NK-92 treated with Interleukin-12 subunit alpha and Interleukin-12 subunit beta, amount 100 ng/mL, for 24 hours (cell line): ENCODE data around the gene SELP.
"Not testable (repeated sequence)": the region's sequence is repeated elsewhere in the genome, so short reads cannot be mapped to it uniquely, and the experiment has no call there.

Experiments
- DNase-seq: peaks from one replicate; lab custom pipeline; 2025; lab: John Stamatoyannopoulos, UW

Gene SELP

DNA sequence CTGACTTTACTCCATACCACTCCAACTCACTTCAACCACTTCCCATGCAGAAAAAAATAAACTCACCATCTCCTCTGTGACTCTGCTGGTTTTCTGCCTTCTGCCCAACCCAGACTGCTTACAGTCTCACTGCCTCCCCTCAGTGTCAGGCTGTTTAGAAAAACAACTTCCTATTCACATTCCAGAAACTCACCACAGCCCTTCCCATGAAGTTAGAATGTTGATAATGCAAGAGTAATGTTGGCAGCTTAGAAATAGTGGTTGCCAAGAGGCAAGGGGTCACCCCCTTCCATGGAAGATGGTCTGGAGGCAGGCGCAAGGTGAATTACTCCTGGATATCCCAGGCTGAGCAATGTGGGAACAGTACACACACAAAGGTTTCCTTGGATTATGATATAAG, at the start of gene SELP:
TSS of gene SELP (minus strand) at position 119 of the 400 bp plus-strand sequence. CDS start at position 69, 50 bp downstream.
- no peak for DNase-seq

GRCh38 chr1:169679692-169680091, 49.8 kb upstream of the SELP start:
- no peak for DNase-seq

DNA sequence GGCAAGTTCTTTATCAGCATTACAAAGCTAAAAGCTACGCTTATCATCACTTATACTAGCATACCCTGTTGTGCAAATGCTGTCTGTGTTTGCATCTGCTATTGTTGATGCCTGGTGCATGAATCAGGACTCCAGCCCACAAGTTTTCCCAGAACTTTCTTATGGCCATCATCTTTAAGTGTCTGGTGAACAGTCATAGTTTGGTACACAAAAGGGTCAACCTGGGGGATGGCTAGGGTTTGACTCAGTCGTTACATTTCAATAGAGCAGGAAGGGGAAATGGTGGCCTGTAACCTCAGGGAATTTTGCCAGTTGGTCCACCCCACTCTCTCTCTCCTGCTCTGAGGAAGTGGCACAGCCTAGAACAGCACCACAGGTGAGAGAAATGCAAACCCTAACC, 46.1 kb upstream of the SELP start:
- DNase-seq: no peak

GRCh38 chr1:169670836-169671235, 40.9 kb upstream of the SELP start:
- DNase-seq: no peak

DNA sequence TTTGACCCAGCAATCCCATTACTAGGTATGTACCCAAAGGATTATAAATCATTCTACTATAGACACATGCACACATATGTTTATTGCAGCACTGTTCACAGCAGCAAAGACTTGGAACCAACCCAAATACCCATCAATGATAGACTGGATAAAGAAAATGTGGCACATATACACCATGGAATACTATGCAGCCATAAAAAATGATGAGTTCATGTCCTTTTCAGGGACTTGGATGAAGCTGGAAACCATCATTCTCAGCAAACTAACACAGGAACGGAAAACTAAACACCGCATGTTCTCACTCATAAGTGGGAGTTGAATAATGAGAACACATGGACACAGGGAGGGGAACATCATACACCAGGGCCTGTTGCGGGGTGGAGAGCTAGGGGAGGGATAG, 40.3 kb upstream of the SELP start:
- not testable (repeated sequence) for DNase-seq

GRCh38 chr1:169667699-169668596, 38.0 kb upstream of the SELP start:
- not testable (repeated sequence) for DNase-seq

GRCh38 chr1:169667227-169667639, 37.3 kb upstream of the SELP start:
- not testable (repeated sequence) for DNase-seq

DNA sequence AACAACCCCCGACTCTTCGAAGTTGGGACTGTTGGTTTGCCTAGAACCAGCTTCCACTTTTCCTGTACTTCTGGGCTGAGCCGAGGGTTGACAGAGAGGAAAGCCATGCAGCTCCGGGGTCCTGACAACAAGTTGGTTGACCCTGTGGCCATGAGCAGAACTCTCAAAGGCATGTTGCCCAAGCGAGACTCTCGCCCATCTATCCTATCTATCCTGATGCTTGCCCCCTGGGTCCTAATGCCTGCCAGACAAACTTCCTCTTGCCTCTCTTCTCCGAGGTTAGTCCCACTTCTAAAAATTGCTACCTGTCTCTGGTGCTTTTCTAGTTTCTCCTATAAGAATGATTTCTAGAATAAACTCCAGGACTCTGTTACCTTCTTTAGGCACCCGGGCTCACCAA, 32.8 kb upstream of the SELP start:
- DNase-seq: not testable (repeated sequence)

GRCh38 chr1:169661066-169661465, 31.1 kb upstream of the SELP start:
- DNase-seq: not testable (repeated sequence)

GRCh38 chr1:169658777-169659176, 28.9 kb upstream of the SELP start:
- not testable (repeated sequence) for DNase-seq

DNA sequence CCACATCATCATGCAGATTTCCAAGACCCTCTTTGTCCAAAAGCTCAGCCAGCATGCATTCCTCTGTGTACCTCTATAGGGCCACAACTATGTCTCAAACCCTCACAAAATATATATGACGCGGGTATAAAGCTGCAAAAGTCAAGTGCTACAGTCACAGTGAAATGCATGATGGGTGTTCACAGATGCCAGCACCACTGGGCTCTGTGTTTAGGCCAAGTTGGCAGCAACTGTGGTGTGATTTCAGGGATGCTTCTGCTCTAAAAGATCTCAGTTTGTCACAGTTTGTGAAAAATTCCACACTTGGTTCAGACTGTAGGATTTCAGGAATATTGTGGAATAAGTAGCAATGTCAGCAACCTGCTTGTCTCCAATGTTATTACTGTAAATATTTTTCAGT, 23.9 kb upstream of the SELP start:
- DNase-seq: no peak

GRCh38 chr1:169651035-169651434, 21.1 kb upstream of the SELP start:
- no peak for DNase-seq

GRCh38 chr1:169650551-169650950, 20.6 kb upstream of the SELP start:
- DNase-seq: no peak

GRCh38 chr1:169648709-169649108, 18.8 kb upstream of the SELP start:
- DNase-seq: no peak

DNA sequence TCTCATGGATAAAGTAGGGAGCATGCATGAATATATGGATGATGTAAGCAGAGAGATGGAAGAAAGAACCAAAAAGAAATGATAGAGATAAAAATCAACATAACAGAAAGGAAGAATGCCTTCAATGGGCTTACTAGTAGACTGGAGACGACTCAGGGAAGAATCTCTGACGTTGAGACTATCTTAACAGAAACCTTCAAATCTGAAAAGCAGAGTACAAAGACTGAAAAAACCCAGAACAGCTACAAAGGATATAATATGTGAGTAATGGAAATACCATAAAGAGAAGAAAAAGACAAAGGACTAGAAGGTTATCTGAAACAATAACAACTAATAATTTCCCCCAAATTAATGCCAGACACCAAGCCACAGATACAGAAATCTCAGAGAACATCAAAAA, 18.3 kb upstream of the SELP start:
- no peak for DNase-seq

GRCh38 chr1:169647512-169647911, 17.6 kb upstream of the SELP start:
- no peak for DNase-seq

- no peak for DNase-seq
Measured at GRCh38 chr1:169644297-169644696, 14.4 kb upstream of the SELP start.

DNA sequence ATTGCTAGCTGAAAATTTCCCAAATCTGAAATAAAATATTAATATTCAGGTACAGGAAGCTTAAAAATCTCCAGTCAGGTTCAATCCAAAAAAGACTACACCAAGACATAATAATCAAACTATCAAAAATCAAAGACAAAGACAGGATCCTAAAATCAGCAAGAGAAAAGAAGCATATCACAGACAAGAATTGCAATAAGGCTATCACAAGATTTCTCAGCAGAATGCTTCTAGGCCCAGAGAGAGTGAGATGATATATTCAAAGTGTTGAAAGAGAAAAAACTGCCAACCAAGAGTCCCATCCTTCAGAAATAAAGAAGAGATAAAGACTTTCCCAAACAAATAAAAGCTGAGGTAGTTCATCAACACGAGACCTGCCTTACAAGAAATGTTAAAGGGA, 5.0 kb upstream of the SELP start:
- DNase-seq: no peak

DNA sequence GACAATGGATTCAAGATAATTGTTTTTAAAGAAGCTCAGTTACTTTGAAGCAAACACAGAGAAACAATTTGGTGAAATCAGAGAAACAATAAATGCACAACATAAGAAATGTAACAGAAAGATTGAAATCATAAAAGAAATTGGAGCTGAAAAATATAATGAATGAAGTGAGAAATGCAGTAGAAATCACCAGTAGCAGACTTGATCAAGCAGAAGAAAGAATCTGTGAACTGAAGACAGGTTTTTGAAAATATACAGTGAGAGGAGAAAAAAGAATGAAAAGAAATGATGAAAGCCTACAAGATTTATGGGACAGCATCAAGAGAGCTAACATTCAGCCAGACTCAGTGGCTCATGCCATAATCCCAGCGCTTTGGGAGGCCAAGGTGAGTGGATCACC, 4.2 kb upstream of the SELP start:
- no peak for DNase-seq

DNA sequence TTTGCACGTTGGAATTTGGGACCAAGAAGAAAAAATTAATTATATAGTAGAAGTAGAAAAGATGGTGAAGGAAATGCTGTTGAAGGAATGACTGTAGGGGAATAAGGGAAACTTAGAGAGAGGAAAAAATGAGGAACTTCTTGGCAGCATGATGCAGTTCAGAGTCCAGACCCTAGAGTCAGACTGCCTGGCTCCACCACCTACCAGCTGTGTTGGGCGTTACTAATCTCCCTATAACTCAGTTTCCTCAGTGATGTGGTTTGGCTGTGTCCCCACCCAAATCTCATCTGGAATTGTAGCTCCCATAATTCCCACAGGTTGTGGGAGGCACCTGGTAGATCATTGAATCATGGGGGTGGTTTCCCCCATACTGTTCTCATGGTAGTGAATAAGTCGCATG, 1.3 kb upstream of the SELP start:
- DNase-seq: no peak

- DNase-seq: no peak
Measured at GRCh38 chr1:169624912-169625311, 5.0 kb downstream of the SELP start.

- no peak for DNase-seq
Measured at GRCh38 chr1:169624122-169624521, 5.8 kb downstream of the SELP start.

GRCh38 chr1:169623132-169623926, 6.6 kb downstream of the SELP start:
- DNase-seq: no peak
